Naive thymus-derived CD8-positive, alpha-beta T cell (primary cell): ENCODE measurements around the gene MCFD2. TPM values are rescaled to one million over a fixed set of nuclear protein-coding genes. Genes with fewer than 3 reads are reported as not detected.

ENCODE experiments used
- ATAC-seq, 2 donors: fragments of 150-1000 bp; cut with Tn5 transposase in 1 of 2; sonication (Bioruptor Pico), chemical (Tn5 transposase) in 1 of 2; 1 replicate in 1 of 2; 2 replicates in 1 of 2; pipeline ENCODE4 v1.10.0; 2021; ENCODE audit warnings: mild to moderate bottlenecking in 2 of 2, moderate library complexity in 2 of 2
- POLR2A ChIA-PET: fragments of 350-600 bp; sonication (Branson Sonifier 250); formaldehyde crosslinking; loops from one replicate; lab custom pipeline; 2021; ENCODE audit warnings: antibody characterized with exemption; lab: Charles Lee
- DNase-seq, 10 donors: peaks; one replicate each; pipeline versions ENCODE4 v3.0.0 to v3.0.0-alpha.2; 2020 to 2022
- H3K27ac Mint-ChIP-seq, 10 donors: one replicate each; pipeline ENCODE4 v1.8.0; 2020 to 2022; ENCODE audit warnings: mild to moderate bottlenecking in 10 of 10, mixed read lengths in 10 of 10, moderate library complexity in 4 of 10, inconsistent platforms in 1 of 10
- H3K27me3 Mint-ChIP-seq, 5 donors: one replicate each; pipeline ENCODE4 v1.8.0; 2021 to 2022; ENCODE audit warnings: mixed read lengths in 5 of 5
- H3K36me3 Mint-ChIP-seq, 3 donors: one replicate each; pipeline ENCODE4 v1.8.0; 2020 to 2022; ENCODE audit warnings: mixed read lengths in 3 of 3, mild to moderate bottlenecking in 2 of 3, inconsistent platforms in 1 of 3
- H3K4me1 Mint-ChIP-seq, 4 donors: one replicate each; pipeline ENCODE4 v1.8.0; 2021 to 2022; ENCODE audit warnings: mixed read lengths in 4 of 4
- H3K4me3 Mint-ChIP-seq, 10 donors: one replicate each; pipeline ENCODE4 v1.8.0; 2020 to 2022; ENCODE audit warnings: mild to moderate bottlenecking in 10 of 10, mixed read lengths in 10 of 10, moderate library complexity in 6 of 10, inconsistent platforms in 1 of 10
- H3K9me3 Mint-ChIP-seq, 9 donors: one replicate each; pipeline ENCODE4 v1.8.0; 2020 to 2022; ENCODE audit warnings: mixed read lengths in 9 of 9, mild to moderate bottlenecking in 3 of 9, inconsistent platforms in 1 of 9, moderate library complexity in 1 of 9
- polyA plus RNA-seq, 3 donors: library from polyadenylated mRNA; unstranded; fragments of 300-500 nt; fragmentation: Illumina TruSeq; gene quantifications; one replicate each; pipeline ENCODE4 v1.2.3, GENCODE V29; 2021
- total RNA-seq, 8 experiments: library from RNA in 2 of 8; stranded (reverse) in 2 of 8; gene quantifications; one replicate each; pipeline ENCODE4 v1.2.3 and lab custom pipeline; 2021 to 2026

MCFD2 gene
- total and polyA plus RNA-seq, 5 experiments from 2014 or later = 23.5 to 42.4 (median 29.1) TPM

GRCh38 chr2:46862514-46862913, 53.1 kb downstream of the MCFD2 start:
- POLR2A ChIA-PET = no interaction called here
- Mint-ChIP-seq H3K36me3 (peaks cover 0 to 20% (median 11%) of the 10 kb centered on the region in 3 donors), H3K27ac (no peak overlapping the region), H3K9me3 (peaks cover 0 to 28% (median 13%) of the 10 kb centered on the region in 9 donors), H3K4me1 (peaks cover 1 to 6% (median 3%) of the 10 kb centered on the region in 4 donors), H3K4me3 (no peak overlapping the region), H3K27me3 (peaks cover 0 to 3% (median 2%) of the 10 kb centered on the region in 5 donors)
- DNase-seq (no peak), ATAC-seq (no peak)

GRCh38 chr2:46861916-46862315, 53.7 kb downstream of the MCFD2 start:
- Mint-ChIP-seq H3K4me3 (no peak overlapping the region), H3K9me3 (peaks cover 0 to 28% (median 13%) of the 10 kb centered on the region in 9 donors), H3K27me3 (peaks cover 0 to 3% (median 2%) of the 10 kb centered on the region in 5 donors), H3K36me3 (peaks cover 0 to 20% (median 11%) of the 10 kb centered on the region in 3 donors), H3K4me1 (peaks cover 0 to 6% (median 3%) of the 10 kb centered on the region in 4 donors), H3K27ac (no peak overlapping the region)
- POLR2A ChIA-PET = no interaction called here
- DNase-seq (peak in 1 of 10 donors; percentile 37), ATAC-seq (no peak)

- peak in 1 of 10 donors; percentile 28 for DNase-seq
- H3K27me3 Mint-ChIP-seq = peaks cover 0 to 2% (median 1%) of the 10 kb centered on the region in 5 donors
- H3K36me3 Mint-ChIP-seq = peaks cover 0 to 7% (median 2%) of the 10 kb centered on the region in 3 donors
- no peak for ATAC-seq
- H3K27ac Mint-ChIP-seq = no peak overlapping the region
- POLR2A ChIA-PET = no interaction called here
- peaks cover 0 to 9% (median 4%) of the 10 kb centered on the region in 9 donors for H3K9me3 Mint-ChIP-seq
- H3K4me1 Mint-ChIP-seq = no peaks in the 10 kb centered on the region
- H3K4me3 Mint-ChIP-seq = no peak overlapping the region
Observed at GRCh38 chr2:46859482-46859881, 56.1 kb downstream of the MCFD2 start.

- Mint-ChIP-seq H3K4me1 (no peaks in the 10 kb centered on the region), H3K27me3 (peaks cover 0 to 2% (median 0%) of the 10 kb centered on the region in 5 donors), H3K9me3 (peaks cover 0 to 2% (median 0%) of the 10 kb centered on the region in 9 donors), H3K36me3 (no peaks in the 10 kb centered on the region), H3K4me3 (no peak overlapping the region), H3K27ac (no peak overlapping the region)
- ATAC-seq (no peak), DNase-seq (no peak)
- POLR2A ChIA-PET = no interaction called here
Observed at GRCh38 chr2:46858702-46859090, 56.9 kb downstream of the MCFD2 start.

GRCh38 chr2:46857871-46858701, 57.5 kb downstream of the MCFD2 start:
- no peak for ATAC-seq
- Mint-ChIP-seq H3K4me3 (no peak overlapping the region), H3K4me1 (no peaks in the 10 kb centered on the region), H3K36me3 (no peaks in the 10 kb centered on the region), H3K9me3 (no peaks in the 10 kb centered on the region), H3K27me3 (peaks cover 0 to 2% (median 0%) of the 10 kb centered on the region in 5 donors), H3K27ac (no peak overlapping the region)
- POLR2A ChIA-PET = no interaction called here
- DNase-seq = peak in 1 of 10 donors; percentile 13

GRCh38 chr2:46856336-46856735, 59.3 kb downstream of the MCFD2 start:
- ATAC-seq = no peak
- peaks cover 0 to 2% (median 0%) of the 10 kb centered on the region in 5 donors for H3K27me3 Mint-ChIP-seq
- H3K9me3 Mint-ChIP-seq = no peaks in the 10 kb centered on the region
- DNase-seq = no peak
- POLR2A ChIA-PET = no interaction called here
- H3K36me3 Mint-ChIP-seq = no peaks in the 10 kb centered on the region
- no peak overlapping the region for H3K27ac Mint-ChIP-seq
- no peaks in the 10 kb centered on the region for H3K4me1 Mint-ChIP-seq
- no peak overlapping the region for H3K4me3 Mint-ChIP-seq

- POLR2A ChIA-PET = no interaction called here
- Mint-ChIP-seq H3K27me3 (no peaks in the 10 kb centered on the region), H3K36me3 (no peaks in the 10 kb centered on the region), H3K9me3 (no peaks in the 10 kb centered on the region), H3K4me3 (no peak overlapping the region), H3K27ac (no peak overlapping the region), H3K4me1 (no peaks in the 10 kb centered on the region)
- no peak for ATAC-seq
- no peak for DNase-seq
Observed at GRCh38 chr2:46855805-46856204, 59.8 kb downstream of the MCFD2 start.

GRCh38 chr2:46854260-46854659, 61.3 kb downstream of the MCFD2 start:
- no peaks in the 10 kb centered on the region for H3K9me3 Mint-ChIP-seq
- H3K4me3 Mint-ChIP-seq = no peak overlapping the region
- POLR2A ChIA-PET = interaction anchor here (0.6 kb wide), 1 partner anchor 39 kb away, joined by 3 read pairs; no protein-coding TSS in a partner anchor
- H3K27me3 Mint-ChIP-seq = no peaks in the 10 kb centered on the region
- no peak overlapping the region for H3K27ac Mint-ChIP-seq
- ATAC-seq (no peak), DNase-seq (no peak)
- no peaks in the 10 kb centered on the region for H3K36me3 Mint-ChIP-seq
- H3K4me1 Mint-ChIP-seq = no peaks in the 10 kb centered on the region

GRCh38 chr2:46852598-46852997, 63.0 kb downstream of the MCFD2 start:
- Mint-ChIP-seq H3K4me1 (peaks cover 0 to 8% (median 0%) of the 10 kb centered on the region in 4 donors), H3K36me3 (no peaks in the 10 kb centered on the region), H3K4me3 (no peak overlapping the region), H3K27me3 (peaks cover 0 to 6% (median 2%) of the 10 kb centered on the region in 5 donors), H3K9me3 (no peaks in the 10 kb centered on the region), H3K27ac (no peak overlapping the region)
- ATAC-seq (no peak), DNase-seq (no peak)
- POLR2A ChIA-PET = no interaction called here

GRCh38 chr2:46852124-46852523, 63.5 kb downstream of the MCFD2 start:
- Mint-ChIP-seq H3K4me1 (peaks cover 0 to 8% (median 0%) of the 10 kb centered on the region in 4 donors), H3K27ac (no peak overlapping the region), H3K27me3 (peaks cover 0 to 6% (median 2%) of the 10 kb centered on the region in 5 donors), H3K9me3 (no peaks in the 10 kb centered on the region), H3K36me3 (no peaks in the 10 kb centered on the region), H3K4me3 (no peak overlapping the region)
- POLR2A ChIA-PET = no interaction called here
- ATAC-seq (no peak), DNase-seq (no peak)

Other genes with a start within 250 kb of the MCFD2 start
- 10 to 100 TPM; 16.3 TPM for gene SOCS5, start 216.5 kb downstream of the MCFD2 start, total RNA-seq
- gene SOCS5, start 216.5 kb downstream of the MCFD2 start, polyA plus RNA-seq = 1 to 10 TPM; 5.1 to 6.8 (median 5.5) TPM
- 10 to 100 TPM; 40.6 to 44.9 TPM for gene TTC7A, start 25.4 kb upstream of the MCFD2 start, total RNA-seq
- gene TTC7A, start 25.4 kb upstream of the MCFD2 start, polyA plus RNA-seq = 10 to 100 TPM in 1 of 3 donors, 1 to 10 TPM in 2; 6.2 to 16.2 (median 9.3) TPM
- 1 to 10 TPM in 1 of 2 experiments, under 1 TPM in 1; 0.47 to 1.0 TPM for gene STPG4, start 239.5 kb upstream of the MCFD2 start, total RNA-seq
- gene STPG4, start 239.5 kb upstream of the MCFD2 start, polyA plus RNA-seq = not detected